HG02943 (cell line): ENCODE results near the gene ANKRD13C.

ENCODE experiments used
- ATAC-seq: cut with Tn5 transposase; IDR thresholded peaks from one replicate; pipeline ENCODE4 v1.9.1; 2021; ENCODE audit warnings: mild to moderate bottlenecking, low read depth, moderate library complexity; ENCODE audit not compliant: unreplicated experiment

ANKRD13C gene

DNA sequence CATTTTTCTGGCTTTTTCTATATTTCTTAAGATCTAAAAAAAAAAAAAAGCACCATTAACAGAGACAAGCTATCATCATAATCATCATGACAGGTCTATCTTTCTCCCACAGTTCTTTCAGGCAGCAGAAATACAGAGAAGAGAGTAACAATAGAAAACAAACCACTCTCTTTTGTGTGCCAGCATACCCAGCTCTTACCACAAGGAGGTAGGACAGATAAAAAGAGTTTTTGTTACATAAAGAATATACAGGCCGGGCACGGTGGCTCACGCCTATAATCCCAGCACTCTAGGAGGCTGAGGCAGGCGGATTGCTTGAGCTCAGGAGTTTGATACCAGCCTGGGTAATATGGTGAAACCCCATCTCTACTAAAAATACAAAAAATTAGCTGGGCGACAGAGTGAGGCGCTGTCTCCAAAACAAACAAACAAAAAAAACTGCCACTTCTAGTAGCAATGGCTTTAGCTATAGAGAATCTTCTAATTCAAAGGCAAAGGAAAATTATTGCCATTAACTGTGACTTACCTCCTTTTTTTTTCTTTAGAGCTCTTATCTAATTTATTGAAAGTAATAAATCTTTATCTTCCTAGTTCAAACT, 39.7 kb downstream of the ANKRD13C start:
- no peak for ATAC-seq

DNA sequence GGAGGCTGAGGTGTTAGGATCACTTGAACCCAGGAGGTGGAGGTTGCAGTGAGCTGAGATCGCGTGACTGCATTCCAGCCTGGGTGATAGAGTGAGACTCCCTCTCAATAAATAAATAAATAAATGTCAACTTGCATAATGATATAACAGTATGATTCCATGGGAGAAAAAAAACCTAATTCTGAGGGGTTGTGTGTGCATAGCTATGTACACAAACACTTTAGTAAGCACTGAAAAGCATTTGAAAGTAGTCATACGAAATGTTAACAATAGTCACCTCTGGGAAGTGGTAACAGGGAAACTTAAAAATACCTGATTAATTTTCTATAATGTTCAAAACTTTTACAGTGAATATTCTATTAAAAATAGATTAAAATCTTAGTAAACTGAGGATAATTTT, 43.2 kb downstream of the ANKRD13C start:
- no peak for ATAC-seq

DNA sequence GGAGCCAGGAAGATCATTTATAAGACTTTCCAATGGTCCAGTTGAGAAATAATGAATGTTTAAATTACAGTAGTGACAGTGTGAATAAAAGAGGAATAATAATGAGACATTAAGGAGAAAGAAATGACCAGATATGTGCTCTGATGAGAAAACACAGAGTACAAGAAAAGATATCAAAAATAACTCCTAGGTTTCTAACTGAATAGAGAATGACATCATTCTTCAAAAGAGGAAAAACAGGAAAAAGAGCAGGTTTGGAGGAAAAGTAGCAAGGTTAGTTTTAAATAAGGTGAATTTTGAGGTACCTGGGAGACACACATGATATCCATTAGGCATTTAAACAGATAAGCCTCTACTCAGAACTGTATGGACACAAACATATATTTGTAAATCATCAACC, 55.0 kb downstream of the ANKRD13C start:
- no peak for ATAC-seq

DNA sequence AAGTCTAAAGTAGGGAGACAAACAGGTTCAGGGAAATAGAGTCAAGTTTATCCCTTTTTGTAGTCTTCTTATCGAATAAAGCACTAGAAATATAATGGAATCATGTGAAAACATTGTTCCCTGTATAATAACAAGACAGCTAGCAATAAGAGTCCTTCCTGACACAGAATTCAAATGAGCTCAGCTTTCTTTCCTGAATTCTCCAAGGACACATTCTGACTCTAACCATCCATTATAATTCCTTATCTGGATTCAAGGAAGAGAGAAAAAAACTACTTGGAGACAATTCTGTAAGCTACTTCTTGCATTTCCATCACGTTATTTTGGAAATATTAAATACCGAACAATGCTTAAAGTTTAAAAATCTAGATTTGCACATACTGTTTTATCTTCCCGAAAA, 58.8 kb downstream of the ANKRD13C start:
- no peak for ATAC-seq

DNA sequence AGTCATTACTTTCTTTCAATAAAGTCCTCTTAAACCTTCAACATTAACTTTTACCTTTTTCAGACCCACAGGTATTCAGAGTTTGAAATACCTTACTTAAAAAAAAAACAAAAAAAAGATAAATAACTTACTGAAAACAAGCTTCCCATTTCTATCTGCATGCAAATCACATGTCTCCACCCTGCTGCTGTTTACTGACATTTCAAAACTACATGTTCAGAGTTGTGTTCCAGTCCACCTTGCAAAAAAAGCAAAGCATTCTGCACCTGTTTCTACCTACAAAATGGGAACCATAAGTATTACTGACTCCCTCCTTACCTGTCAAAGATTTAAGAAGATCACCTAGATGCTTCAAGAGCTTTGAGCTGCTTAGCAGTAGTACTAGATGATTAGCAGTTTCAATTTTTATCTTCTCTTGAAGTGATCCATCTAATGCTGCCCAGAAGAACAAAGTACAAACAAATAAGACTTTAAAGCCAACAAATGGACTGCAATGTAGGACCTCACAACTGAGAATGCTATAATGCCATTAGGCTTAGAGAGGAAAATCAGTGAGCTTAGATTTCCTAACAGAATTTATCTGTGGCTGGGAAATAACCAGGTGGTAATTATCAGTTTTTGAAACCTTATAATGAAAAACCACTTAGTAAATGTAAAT, 61.2 kb downstream of the ANKRD13C start:
- no peak for ATAC-seq

DNA sequence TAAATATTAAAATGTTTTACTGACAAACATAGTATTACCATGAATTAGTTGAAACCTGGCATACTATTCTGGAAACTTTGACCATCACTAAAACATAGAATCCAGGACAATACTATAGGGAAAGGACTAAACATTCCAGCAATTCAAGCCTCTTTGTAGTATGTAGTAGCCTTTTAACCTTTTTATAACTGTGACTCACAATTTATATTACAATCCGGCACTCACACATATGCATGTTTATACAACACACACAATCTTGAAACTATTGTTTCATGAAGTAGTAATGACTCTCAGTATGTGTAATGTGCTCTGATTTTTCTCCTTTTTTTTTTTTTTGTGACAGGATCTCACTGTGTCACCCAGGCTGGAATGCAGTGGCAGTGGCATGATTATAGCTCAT, 64.3 kb downstream of the ANKRD13C start:
- ATAC-seq, result no peak

DNA sequence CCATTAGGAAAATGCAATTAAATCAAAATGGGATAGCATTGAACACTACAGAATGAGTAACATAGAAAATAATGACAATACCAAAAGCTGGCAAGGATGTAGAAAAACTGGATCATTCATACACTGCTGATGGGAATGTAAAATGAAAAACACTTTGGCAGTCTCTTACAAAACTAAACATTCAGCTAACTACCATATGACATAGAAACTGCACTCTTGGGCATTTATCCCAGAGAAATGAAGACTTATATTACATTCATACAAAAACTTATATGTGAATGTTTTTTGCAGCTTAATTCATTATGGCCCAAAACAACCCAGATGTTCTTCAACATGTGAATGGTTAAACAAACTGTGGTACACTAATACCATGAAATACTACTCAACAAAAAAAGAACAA, 66.4 kb downstream of the ANKRD13C start:
- ATAC-seq, result no peak

DNA sequence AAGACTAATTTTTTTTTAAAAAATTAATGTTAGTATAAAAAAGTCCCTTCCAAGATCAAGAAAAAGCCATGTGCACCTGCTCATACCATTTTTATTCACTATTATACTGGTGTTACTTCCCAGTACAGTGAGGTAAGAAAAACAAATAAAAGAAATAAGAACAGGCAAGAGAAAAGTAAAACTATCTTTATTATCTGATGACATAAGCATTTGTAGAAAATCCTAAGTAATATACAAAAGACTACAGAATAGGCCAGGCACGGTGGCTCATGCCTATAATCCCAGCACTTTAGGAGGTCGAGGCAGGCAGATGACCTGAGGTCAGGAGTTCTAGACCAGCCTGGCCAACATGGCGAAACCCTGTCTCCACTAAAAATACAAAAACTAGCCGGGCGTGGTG, 68.1 kb downstream of the ANKRD13C start:
- ATAC-seq, result no peak

DNA sequence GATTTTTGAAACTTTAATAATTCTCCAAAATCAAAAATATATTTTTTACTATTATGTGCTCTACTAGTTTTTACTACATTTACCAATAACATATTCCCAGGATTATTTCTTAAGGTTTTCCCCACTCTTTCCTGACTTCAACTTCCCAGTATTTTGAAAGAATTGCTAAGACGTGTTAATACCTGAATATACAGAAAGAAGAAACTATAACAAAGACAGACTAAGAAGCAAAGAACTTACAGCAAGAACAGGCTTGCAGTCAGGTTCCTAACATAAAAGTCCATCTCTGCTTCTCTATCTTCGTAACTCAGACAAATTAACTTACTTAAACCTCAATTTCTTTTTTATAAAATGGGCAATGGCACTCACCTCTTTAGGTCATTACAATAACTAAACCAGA, 70.2 kb downstream of the ANKRD13C start:
- ATAC-seq, result no peak

DNA sequence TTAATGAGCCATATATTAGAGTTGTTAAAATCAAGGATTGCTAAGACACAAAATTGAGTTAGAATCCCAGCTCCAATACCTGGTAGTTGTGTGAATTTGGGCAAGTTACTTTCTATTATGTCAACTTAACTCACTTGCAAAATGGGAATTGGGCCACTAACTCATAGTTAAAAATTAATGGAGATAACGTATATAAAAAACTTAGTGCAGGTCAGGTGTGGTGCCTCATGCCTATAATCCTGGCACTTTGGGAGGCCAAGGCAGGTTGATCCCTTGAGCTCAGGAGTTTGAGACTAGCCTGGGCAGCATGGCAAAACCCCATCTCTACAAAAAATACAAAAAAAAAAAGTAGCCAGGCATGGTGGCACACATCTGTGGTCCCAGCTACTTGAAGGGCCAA, 75.8 kb downstream of the ANKRD13C start:
- ATAC-seq, result no peak

DNA sequence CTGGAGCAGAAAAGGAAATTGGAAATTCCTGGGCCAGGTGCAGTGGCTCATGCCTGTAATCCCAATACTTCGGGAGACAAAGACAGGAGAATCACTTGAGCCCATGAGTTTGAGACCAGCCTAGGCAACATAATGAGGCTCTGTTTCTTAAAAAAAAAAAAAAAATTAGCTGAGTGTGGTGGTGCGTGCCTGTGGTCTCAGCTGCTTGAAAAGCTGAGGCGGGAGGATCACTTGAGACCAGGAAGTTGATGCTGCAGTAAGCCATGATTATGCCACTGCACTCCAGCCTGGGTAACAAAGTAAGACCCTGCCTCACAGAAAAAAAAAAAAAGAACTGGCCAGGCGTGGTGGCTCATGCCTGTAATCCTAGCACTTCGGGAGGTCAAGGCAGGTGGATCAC, 76.6 kb downstream of the ANKRD13C start:
- ATAC-seq, result no peak

DNA sequence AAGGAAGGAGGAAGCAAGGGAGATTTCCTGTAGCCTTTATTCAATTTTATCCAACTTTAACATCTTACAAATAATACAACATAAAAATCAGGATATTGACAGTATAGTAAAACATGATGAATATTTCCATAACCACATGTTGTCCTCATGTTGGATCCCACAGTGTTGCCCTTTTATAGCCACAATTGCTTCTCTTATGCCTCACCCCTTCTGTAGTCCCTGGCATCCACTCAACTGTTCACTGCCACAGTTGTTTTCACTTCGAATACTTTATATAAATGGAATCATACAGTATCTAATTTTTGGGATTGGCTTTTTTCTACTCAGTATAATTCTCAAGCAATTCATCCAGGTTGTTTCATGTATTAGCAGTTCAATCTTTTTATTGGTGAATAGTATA, 88.6 kb downstream of the ANKRD13C start:
- no peak for ATAC-seq

DNA sequence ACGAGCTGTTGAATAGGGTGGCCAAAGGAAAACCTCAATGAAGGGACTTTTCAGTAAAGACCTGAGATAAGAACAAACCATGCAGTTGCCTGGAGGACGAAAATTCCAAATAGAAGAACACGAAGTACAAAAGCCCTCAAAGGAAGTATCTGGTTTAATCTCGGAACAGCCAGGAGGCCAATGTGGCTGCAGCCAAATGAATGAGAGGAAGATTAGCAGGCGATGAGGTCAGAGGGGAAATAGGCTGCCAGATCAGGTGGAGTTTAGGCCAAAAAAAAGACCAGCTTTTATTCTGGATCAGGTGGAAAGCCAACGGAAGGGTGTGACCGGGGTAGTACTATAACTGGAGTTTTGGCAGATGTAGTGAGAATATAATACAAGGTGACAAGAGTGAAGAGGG, 89.7 kb downstream of the ANKRD13C start:
- no peak for ATAC-seq

DNA sequence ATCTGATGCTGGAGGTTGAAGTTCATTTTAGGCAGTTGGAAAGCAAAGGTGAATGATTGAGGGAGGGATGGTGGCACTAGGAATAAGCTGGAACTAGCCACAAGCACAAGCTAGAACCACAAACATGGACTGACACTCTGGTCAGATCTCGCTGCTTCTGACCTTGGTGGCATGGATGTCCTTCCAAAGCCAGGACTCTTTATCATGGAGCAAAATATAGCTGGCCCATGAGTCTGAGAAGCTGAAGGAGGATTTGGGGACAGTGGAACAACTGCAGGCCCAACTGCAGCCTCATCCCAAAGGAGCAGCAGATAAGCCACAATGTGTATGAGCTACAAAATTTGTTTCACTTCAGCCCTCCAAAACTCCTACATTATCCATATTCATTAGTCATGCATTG, 97.9 kb downstream of the ANKRD13C start:
- ATAC-seq, result no peak

DNA sequence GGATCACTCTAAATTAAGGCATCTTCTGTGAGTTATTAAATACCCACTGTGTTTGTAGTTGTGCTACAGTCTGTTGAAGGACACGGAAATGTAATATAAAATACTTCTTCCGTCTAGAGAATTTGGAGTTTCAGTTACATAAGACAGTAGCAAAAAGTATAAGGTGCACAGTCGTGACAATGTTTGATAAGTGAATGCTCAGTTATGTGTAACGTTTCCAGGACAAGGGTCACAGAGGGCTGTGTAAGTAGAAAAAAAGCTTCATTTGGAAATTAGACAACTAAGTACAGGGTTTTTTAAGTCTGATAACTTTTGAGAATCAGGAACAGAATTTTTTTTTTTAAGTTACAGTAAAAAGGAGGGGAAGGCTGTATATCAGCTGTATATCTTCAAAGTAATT, 105.8 kb downstream of the ANKRD13C start:
- ATAC-seq, result no peak

DNA sequence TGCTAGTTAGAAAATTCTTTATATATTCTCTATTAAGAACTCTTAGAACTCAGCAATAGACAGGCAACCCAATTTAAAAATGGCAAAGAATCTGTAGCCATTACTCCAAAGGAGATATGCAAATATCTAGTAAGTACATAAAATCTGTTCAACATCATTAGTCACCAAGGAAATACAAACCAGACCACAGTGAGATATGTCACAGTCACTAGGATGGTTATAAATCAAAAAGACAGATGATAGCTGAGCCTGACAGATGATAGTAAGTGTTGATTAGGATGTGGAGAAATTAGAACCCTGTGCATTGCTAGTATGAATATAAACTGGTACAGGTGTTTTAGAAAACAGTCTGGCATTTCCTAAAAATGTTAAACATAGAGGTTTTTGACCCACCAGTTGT, 106.8 kb downstream of the ANKRD13C start:
- ATAC-seq, result no peak

DNA sequence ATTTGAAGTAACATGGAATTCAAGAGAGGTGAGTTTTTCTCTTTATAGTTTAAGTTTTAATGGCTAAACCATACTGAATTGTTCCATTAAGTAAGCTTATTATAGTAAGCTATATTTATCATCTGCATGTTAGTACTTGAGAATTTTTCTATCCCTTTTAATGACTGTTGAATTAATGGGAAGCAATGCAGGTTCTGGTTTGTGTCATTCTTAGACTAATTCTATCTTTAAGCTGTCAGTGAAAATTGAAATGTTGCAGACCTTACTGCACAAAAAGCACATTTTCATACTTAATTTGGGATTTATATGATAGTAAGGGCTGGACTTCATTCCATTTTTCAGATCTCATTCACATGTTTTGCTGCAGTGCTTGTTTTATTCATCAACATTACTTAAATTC, 107.4 kb downstream of the ANKRD13C start:
- ATAC-seq, result no peak

DNA sequence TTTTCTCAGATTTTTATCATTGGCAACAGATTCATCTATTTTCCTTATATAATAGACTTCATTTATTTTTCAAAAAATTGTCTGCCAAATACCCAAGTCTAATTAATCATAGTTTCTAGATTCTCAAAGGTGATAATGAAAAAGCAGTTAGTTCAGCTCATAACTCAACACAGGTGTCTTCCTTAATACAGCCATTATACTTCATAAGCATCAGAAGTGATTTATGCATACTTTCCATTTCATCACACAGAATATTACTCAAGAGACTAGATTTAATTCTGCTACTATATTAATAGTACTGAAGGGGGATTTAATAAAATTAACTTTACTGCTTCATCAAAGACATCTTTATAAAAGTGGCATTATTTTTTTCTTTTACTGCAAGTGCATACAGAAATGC, 114.6 kb downstream of the ANKRD13C start:
- no peak for ATAC-seq

DNA sequence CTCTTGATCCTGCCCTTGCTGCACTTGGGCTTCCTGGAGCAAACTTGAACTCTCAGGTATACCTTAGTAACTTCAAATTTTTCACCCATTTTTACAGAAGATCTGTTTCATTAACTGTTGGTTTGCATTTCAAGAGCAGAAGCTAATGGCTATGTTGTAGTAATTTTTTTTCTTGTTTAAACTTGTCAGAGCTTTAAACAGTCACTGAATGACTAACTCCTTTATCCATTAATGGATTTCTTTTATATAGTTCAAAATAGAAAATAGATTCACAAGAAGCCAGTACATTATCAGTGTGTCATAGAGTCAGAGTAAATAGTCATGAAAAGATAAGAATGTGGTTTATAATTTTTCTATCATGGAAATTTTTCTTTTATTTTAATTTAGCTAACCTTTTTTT, 119.8 kb downstream of the ANKRD13C start:
- no peak for ATAC-seq

DNA sequence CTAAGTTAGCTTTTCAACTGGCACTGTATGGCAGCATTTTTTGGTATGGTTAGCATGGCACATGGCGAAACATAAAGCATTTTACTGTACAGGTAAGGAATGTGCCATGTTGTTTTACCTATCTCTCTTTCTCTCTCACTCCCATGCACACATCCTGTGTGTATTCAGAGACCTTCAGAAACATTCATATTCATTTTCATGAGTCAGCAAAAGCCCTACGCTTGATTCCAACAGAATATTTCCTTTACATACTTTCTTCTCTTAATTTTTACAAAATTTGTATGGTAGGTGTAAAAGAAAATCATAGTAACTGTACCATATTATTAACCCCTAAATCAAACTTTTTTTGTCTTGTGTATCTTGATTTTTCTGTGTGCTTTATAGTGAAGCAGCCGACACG, 123.0 kb downstream of the ANKRD13C start:
- ATAC-seq, result no peak

DNA sequence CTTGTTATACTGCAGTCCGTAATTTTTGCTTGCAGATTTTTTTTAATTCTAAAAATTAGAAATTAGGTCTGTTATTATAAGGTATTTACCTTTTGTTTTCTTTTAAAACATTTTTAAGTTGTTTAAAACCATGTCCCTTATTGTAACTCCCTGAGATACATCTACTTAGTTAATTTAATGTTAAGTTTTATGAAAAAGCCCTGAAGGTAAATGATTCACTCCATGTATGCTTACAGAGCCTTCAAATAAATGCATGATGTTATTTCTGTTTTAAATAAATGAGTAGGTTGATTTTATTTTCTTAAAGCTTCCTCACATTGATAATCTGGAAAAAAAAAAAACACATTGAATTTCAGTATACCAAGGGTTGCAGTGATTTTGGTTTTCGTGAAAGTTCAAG, 125.9 kb downstream of the ANKRD13C start:
- no peak for ATAC-seq

DNA sequence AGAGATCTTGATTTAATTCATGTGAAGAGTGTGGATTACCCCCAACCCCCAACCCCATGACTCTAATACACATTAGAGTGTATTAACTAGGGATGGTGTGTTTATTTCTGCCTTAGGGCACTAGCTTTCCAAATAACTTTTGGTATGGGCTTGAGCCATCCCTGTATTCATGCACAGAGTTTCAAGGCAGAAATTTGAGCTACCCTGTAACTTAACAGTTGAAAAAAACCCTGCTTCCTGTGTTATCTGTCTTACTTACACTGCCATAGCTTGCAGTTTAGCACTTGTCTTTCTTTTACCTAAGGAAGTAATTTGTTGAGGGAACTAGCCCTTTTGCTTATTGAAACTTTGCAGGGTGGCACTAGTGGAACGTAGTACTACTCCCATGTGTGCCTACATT, 127.1 kb downstream of the ANKRD13C start:
- no peak for ATAC-seq

DNA sequence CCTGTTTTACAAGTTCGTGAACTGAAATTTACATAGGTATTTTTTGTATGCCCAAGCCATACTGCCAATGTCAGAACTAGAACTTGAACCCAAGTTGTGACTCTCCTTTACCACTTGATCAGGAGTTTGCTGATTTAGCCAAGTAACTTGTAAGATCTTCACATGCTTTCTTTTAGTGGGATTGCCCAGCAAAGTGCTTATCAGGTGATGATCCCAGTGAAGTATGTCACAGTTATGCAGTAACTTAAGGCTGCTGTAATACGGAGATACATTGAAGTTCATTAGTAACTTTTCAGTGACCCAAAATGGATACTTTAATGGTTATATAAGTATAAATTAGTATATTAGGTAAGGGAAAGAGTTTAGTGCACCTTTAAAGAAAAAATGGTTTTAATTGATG, 129.6 kb downstream of the ANKRD13C start:
- no peak for ATAC-seq
